Parathyroid adenoma (tissue), 2 donors: ENCODE results near the gene KMT5B.

Experiments used
- H2AFZ ChIP-seq: fragments of 300-600 bp; sonication (generic); one replicate; pipeline ENCODE4 v1.7.0; 2017; ENCODE audit warnings: antibody characterized with exemption, mild to moderate bottlenecking
- H3K27ac ChIP-seq: fragments of 300-600 bp; sonication (generic); one replicate; pipeline ENCODE4 v1.7.0; 2017
- H3K27me3 ChIP-seq: fragments of 300-600 bp; sonication (generic); one replicate; pipeline ENCODE4 v1.7.0; 2017; ENCODE audit warnings: low read length; ENCODE audit not compliant: control insufficient read depth, insufficient read depth
- H3K36me3 ChIP-seq: fragments of 300-600 bp; sonication (generic); one replicate; pipeline ENCODE4 v1.7.0; 2017; ENCODE audit warnings: low read length; ENCODE audit not compliant: control insufficient read depth, insufficient read depth
- H3K4me1 ChIP-seq: fragments of 300-600 bp; sonication (generic); one replicate; pipeline ENCODE4 v1.7.0; 2017; ENCODE audit warnings: control low read depth
- H3K4me2 ChIP-seq: fragments of 300-600 bp; sonication (generic); one replicate; pipeline ENCODE4 v1.7.0; 2017; ENCODE audit warnings: low read length
- H3K4me3 ChIP-seq: fragments of 300-600 bp; sonication (generic); one replicate; pipeline ENCODE4 v1.7.0; 2017; ENCODE audit warnings: low read depth, low read length
- H3K79me2 ChIP-seq: fragments of 300-600 bp; sonication (generic); one replicate; pipeline ENCODE4 v1.7.0; 2017; ENCODE audit warnings: control low read depth
- H3K9ac ChIP-seq: fragments of 300-600 bp; sonication (generic); one replicate; pipeline ENCODE4 v1.7.0; 2017; ENCODE audit warnings: mild to moderate bottlenecking
- H3K9me3 ChIP-seq: fragments of 300-600 bp; sonication (generic); one replicate; pipeline ENCODE4 v1.7.0; 2017; ENCODE audit warnings: low read length; ENCODE audit not compliant: control insufficient read depth
- CTCF ChIP-seq: fragments of 300-600 bp; sonication (generic); IDR thresholded peaks from one replicate; pipeline ENCODE4 v1.7.0; 2017; ENCODE audit warnings: antibody characterized with exemption, mild to moderate bottlenecking
- donor health status: primary hyperparathyroidism.

Gene KMT5B

GRCh38 chr11:68191661-68192579 lies 21.2 kb downstream of the KMT5B start:
- no peak for TF ChIP-seq CTCF
- Histone ChIP-seq H3K9ac (no peak overlapping the region), H3K4me1 (no peaks in the 10 kb centered on the region), H3K27ac (no peak overlapping the region), H3K9me3 (no peaks in the 10 kb centered on the region), H3K36me3 (no peaks in the 10 kb centered on the region), H3K4me2 (no peak overlapping the region), H3K79me2 (peaks cover 18% of the 10 kb centered on the region), H3K27me3 (no peaks in the 10 kb centered on the region), H2AFZ (no peak overlapping the region), H3K4me3 (no peak overlapping the region)

GRCh38 chr11:68189888-68190287 lies 23.2 kb downstream of the KMT5B start:
- Histone ChIP-seq H3K36me3 (no peaks in the 10 kb centered on the region), H3K9ac (no peak overlapping the region), H3K27me3 (no peaks in the 10 kb centered on the region), H3K9me3 (no peaks in the 10 kb centered on the region), H2AFZ (no peak overlapping the region), H3K27ac (no peak overlapping the region), H3K4me1 (no peaks in the 10 kb centered on the region), H3K4me2 (no peak overlapping the region), H3K4me3 (no peak overlapping the region), H3K79me2 (peaks cover 12% of the 10 kb centered on the region)
- TF ChIP-seq CTCF, result no peak

- TF ChIP-seq CTCF, result no peak
- no peaks in the 10 kb centered on the region for H3K4me1 ChIP-seq
- no peak overlapping the region for H3K4me2 ChIP-seq
- no peak overlapping the region for H3K27ac ChIP-seq
- peaks cover 5% of the 10 kb centered on the region for H3K79me2 ChIP-seq
- H3K27me3 ChIP-seq, result no peaks in the 10 kb centered on the region
- no peak overlapping the region for H3K9ac ChIP-seq
- H3K36me3 ChIP-seq, result no peaks in the 10 kb centered on the region
- no peak overlapping the region for H3K4me3 ChIP-seq
- H3K9me3 ChIP-seq, result no peaks in the 10 kb centered on the region
- no peak overlapping the region for H2AFZ ChIP-seq
These were observed 24.0 kb downstream of the KMT5B start for GRCh38 chr11:68189082-68189481.

- no peak overlapping the region for H3K27ac ChIP-seq
- no peaks in the 10 kb centered on the region for H3K36me3 ChIP-seq
These were observed 27.0 kb downstream of the KMT5B start for GRCh38 chr11:68186061-68186460.

More at GRCh38 chr11:68186061-68186460, 27.0 kb downstream of the KMT5B start:
- H3K79me2 ChIP-seq, result peaks cover 2% of the 10 kb centered on the region
- no peaks in the 10 kb centered on the region for H3K27me3 ChIP-seq
- no peak overlapping the region for H3K4me2 ChIP-seq
- no peaks in the 10 kb centered on the region for H3K4me1 ChIP-seq
- TF ChIP-seq CTCF, result no peak
- H2AFZ ChIP-seq, result no peak overlapping the region
- no peak overlapping the region for H3K9ac ChIP-seq
- H3K4me3 ChIP-seq, result no peak overlapping the region
- no peaks in the 10 kb centered on the region for H3K9me3 ChIP-seq
